Measurements from ENCODE around the gene CHN2.

CHN2 gene

DNA sequence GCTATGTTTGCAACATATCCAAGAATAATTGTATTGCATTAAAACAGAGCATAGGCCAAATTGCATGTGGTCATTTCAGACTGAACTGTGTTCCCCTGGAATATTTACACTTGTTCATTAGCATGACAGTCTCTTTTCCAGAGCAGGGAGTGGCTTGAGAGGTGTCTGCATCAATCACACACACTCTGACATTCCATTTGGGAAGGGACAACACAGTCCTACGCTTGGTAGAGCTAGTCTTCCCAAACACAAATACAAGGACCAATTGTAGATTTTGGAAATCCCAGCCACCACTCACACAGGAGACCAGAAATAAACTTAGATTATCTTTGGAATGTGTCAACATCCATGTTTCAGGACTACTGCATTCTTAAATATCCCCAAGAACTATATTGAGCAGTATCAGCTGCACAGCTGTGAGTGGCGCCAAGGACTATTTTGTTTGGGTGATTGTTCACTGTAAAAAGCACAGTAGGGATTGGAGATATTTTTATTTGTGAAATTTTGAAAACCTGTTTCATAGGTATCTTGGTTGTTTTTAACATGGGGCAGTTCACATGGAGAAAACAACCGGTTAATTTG lies 275.5 kb downstream of the CHN2 start:
- DNase-seq (ENCODE audit: low read depth in 2 of 2) = no peak

DNA sequence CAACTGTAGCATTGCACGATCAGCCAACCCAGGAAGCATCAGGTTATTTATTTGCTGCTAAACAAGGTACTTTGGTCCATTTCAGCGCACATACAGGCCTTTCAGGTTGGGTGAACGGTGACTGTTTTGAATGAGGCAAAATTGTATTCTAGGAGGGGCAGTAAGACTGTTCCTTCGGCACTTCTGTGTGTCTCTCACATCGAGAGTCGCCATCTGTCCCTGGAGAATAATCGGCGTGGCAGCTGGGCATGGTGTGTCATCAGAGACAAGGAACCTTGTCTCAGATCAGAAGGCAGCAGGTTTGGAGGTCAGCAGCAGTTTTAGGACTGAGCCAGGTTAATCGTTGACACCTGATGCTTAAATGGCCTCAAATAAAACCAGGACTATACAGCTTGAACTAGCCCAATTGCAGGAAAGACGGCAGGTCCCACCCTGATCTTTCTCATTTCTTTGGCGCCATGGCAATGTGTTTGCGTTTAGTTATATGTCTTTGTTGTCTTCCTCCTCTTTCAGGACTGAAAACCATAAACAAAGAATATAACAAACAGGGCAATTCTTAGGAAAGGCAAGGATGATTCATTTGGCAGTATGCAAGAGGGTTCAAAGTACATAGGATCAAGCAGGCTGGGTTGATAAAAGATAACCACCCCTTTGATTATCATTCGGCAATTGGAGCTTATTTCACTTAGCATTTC lies 277.0 kb downstream of the CHN2 start:
- DNase-seq (ENCODE audit: low read depth in 2 of 2) = no peak

DNA sequence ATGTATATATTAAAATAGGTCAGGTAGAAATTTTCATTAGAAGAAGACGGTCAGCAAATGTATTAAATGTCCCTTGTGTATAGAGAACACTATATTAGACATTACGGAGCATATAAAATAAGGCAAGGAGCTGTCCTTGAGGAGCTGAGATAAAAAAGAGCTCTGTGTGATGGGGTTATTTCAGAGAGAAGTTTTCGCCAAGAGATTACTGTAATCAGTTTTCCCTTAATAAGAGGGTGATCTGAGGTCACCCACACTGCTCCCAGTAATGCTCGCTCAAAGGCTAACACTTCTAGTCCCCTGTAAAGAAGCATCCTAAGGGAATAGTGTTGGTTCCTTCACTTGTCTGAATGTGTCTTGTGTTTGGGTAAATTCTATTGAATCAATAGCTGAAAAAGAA lies 282.3 kb downstream of the CHN2 start:
- no peak for DNase-seq (ENCODE audit: low read depth in 2 of 2)

DNA sequence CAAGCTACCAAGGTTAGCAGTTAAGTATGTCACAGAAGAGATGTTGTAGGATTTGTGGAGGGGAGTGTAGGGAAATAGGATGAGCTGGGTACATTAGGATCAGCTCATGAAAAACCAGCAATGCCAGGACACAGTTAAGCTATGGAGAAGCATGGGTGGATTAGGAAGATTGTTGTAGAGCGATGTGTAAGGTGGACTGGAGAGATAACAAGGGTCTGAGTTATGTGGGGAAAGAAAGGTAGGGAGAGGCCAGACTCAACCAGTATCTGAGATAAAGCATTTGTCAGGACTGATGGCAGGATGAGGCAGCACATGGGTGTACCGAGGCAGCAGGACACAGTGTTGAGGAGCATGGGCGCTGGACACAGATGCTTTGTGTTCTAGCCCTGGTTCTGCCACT lies 283.7 kb downstream of the CHN2 start:
- no peak for DNase-seq (ENCODE audit: low read depth in 2 of 2)

DNA sequence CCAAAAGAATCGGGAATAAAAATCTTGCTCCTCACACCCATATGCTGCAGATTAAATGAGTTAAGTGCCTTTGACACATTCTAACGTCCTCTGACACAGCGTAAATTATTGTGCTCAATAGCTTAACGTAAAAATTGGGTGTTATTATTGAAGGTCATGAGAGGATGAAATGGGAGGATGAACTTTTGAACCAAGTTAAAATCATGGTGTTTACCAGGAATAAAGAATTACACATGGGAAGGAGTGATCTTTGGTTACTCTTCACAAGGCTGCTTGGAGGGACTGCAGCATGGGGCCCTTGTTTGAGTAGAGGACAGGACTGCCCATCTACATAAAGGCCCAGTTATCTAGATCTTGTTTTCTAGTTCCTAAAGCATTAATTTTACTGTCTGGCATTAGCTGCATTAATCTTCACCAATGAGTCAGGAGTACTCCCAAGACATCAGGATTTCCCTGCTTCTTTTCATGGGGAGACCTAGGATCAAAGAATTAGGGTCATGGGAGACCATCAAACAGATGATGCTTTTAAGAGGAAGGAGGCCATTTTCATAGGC lies 284.2 kb downstream of the CHN2 start:
- DNase-seq (ENCODE audit: low read depth in 2 of 2) = no peak

DNA sequence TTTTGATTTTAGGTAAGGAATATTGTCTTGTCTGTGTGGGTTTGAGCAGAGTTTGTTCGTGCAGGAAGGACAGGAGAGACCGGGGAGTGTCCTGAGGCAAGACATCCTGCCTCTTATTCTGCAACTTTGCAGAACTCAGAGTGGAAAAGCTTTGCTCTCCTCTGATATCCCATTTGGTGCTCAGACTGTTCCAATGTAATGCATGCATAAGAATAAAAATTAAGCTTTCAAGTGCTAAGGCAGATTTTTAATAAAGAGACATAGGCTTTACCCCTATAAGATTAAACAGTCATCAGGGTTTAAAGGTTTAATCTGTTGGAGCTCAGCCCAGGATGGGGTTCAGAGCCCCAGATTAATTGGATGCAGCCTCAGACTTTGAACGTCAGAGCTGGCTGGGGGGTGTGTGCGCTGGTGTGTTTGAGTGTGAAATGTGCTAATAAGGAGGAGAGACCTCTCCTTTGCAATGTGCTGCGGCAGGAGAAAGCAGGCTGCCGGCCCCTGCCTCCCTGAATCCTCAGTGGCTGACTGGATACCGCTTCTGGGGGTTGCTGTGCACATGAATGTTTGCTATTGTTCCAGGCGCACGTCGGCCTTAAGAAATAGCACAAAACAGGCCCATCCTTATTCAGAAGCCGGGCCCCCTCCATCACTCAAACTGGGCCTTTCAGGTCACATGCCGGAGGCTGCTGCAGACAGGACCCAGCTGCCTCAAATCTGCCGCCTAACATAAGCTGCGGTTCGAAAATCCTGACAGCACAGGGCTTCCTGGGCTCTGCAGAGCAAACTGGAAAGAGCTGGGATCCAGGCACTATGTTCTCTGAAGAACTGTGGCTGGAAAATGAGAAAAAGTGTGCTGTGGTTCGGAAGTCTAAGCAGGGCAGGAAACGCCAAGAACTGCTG lies 285.0 kb downstream of the CHN2 start:
- no peak for DNase-seq (ENCODE audit: low read depth in 2 of 2)

DNA sequence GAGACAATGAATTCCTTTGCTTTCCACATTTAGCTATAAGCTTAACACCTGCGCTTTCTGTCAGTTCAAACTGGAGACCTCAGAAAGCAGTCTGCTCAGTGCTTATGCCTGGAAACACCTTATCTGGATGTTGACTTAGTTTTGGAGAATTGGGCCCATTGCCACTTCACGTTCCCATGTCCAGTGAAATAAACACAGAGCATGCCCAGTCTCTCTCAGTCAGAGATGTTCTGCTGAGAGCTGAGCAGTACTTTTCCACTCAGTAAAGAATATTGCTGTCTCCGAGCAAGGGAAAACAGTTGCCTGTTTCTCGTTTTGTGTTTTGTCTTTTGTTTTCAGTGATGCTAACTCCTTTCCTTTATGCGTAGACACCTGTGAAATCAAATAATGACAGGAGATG lies 285.9 kb downstream of the CHN2 start:
- DNase-seq (ENCODE audit: low read depth in 2 of 2) = no peak

DNA sequence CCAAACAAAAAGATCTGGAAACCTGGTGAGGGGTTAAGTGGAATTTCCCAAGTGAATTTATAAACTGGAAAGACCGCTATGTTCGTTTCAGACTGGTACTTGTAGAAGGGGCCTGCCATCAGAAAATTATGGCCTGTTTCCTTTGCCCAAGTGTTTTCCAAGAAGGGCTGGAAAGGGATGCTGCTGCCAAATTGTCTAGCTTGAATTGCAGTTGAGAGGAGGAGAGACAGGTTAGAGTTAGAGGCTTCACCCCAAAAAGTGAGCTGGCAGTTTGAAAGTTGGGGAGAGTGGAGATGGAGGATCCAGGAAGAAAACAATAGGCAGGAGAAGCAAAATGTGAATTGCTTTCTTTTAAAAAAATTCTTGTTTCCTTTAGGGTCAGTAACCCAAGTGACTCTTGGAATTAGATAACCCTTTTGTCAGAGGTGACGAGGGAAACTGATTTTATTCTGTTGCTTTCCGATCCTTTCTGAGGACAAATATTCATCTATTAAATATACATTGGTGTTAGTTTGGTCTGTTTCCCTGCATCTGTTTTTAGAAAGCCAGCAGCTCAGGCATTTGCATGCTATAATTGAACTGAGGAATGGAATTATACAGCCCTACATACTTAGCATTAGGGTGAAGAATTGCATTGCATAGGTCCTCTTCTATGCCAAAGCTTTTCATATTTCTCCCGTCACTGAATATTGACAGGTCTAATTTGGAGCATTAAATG lies 286.5 kb downstream of the CHN2 start:
- no peak for DNase-seq (ENCODE audit: low read depth in 2 of 2)

DNA sequence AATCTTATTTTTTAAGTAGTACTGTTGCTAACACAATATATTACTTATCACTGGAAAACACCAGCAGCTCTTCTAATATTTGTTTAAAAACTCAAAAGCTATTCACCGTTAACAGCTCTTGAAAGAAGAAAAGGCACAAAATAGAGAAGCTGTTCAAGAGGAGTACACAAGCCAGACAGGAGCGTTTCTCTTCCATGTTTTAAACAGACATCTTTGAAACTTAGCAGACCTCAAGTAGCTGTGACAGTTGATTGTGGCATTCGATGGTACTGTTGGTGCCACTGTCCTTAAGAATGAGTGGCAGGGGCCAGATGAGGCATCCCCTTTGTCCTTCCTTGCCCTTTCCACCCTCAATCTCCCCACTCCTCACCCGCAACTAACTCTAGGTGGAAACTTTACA lies 287.5 kb downstream of the CHN2 start:
- no peak for DNase-seq (ENCODE audit: low read depth in 2 of 2)

DNA sequence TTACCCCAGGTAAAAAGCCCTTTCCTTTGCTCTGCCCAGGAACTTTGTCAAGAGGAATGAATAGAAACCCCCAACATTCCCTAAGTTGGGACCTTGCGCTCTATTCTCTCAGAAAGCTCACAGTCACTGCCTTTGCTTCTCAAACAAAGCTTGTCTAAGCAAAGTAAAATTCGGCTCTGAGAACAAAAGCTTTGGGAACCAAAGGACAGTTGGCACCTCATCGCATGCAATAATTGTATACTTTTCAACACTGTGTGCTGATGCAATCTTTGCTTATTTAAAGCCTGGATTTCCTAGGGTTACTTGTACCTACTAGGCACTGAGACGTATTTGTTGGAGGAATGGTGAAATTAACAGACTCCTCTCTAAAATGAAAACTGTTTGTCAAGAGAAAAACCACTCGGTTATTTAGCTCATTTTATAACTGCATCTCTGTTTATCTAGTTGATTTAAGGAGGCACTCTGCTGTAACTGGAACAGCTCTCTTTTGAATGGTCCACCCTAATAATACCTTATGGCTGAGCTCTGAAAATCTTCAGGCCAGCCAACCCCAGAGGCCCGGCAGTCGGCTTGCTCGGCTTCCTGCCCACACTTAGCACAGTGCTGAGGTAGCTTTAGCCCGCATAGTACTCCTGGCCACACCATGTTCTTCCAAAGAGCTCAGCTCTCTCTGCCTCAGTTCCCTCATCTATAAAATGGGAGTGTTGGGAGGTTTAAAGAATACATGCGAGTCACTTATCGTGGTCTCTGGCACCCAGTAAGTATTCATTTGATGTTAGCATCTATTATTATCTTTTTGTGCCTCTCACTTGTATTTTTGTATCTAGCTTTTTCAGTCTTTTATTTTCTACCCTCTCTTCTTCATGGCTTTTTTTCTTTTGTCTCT lies 288.9 kb downstream of the CHN2 start:
- no peak for DNase-seq (ENCODE audit: low read depth in 2 of 2)

DNA sequence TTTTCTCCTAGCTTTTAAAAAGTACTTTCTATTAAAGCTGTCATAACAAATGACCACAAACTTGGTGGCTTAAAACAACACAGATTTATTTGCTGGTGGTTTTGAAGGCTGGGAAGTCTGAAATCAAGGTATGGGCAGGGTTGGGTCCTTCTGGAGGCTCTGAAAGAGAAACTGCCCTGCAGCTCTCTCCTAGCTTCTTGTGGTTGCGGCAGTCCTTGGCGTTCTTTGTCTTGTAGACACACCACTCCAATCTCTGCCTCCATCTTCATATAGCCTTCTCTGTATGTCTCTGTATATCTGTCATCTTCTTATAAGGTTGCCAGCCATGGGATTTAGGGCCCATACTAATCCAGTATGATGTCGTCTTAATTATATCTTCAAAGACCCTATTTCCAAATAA lies 289.7 kb downstream of the CHN2 start:
- DNase-seq (ENCODE audit: low read depth in 2 of 2) = no peak

DNA sequence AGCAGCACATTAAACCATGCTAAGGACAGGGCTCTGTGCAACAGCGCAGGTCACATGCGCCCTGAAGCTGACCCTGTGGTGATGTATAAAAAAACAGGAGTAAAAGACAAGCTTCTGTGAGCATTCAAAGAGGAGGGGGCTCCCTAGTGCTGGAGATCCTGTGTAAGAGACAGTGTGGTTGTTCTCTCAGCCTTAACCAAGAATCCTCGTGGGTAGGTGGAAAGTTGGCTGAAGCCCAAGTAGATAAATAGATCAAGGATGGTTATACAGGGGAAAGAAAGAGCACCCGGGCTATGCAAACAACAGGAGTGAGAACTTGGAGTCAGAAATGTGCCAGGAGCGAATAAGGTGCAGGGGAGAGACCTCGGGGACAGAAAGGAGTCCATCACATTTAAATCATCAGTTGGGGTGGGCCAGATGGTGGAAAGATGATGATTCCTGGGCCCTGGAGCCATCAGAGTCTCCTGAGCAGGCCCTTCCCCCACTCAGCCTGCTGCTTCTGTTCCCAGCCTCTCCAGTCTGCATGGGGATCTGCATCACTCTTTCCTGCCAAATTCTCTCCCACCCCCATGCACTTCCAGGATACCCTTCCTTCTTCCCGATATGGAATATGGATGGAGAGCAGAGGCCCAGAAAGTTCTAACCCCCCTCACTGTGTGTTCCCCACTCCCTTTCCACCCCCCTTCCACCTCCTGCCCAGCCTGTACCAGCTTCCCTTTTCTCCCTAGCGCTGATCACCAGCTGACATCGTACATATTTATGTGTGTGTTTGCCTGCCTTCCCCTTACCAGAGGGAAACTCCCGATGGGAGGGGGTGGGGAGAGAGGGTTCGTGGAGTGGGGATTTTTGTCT lies 291.0 kb downstream of the CHN2 start:
- no peak for DNase-seq (ENCODE audit: low read depth in 2 of 2)

GRCh38 chr7:29486191-29486700 lies 291.7 kb downstream of the CHN2 start:
- DNase-seq (ENCODE audit: low read depth in 2 of 2) = no peak

DNA sequence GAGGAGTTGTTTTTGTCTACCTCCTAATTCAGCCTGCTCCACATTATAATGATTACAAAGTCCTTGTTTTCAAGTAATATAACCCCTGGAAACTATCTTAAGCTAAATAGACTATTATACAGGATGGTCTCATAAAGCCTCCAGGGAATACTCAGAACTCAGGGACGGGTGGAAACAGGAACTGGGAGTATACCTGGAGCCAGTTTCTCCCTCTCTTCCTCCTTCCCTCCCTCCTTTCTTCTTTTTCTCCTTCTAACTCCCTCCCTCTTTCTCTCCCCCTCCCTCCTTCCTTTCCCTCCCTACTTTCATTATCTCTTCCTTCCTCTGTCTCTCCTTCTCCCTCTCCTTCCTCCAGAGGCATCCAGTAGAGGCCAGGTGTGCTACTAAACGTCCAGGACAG lies 292.8 kb downstream of the CHN2 start:
- no peak for DNase-seq (ENCODE audit: low read depth in 2 of 2)

DNA sequence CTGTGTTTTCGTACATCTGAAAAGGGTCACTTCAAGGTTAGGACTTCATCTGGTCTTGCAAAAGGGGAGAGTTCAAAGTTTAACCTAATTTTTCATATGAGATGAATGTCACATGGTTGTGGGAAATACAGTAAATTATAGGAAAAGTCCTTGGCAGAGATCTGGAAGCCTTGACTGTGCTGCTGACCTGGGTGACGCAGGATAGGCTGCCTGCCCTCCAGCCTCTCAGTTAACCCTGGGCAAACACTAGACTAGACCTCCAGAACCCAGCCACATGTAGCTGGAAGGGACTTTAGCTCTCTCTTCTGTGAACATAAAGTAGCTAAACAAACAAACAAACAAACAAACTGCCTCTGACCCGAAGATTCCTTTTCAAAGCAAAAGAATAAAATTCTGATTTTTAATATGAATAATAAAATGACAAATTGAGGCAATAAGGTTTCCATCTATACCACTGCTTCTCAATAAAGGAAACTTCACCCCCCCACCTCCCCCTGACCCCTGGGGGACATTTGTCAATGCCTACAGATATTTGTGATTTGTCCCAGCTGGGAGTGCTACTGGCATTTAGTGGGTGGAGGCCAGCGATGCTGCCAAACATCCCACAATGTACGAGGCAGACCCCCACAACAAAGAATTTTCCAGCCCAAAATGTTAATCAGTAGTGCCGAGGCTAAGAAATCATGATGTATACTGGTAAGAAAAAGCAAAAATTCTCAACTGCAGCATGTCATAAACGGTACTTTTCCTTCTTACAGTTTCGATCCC lies 293.8 kb downstream of the CHN2 start:
- no peak for DNase-seq (ENCODE audit: low read depth in 2 of 2)

DNA sequence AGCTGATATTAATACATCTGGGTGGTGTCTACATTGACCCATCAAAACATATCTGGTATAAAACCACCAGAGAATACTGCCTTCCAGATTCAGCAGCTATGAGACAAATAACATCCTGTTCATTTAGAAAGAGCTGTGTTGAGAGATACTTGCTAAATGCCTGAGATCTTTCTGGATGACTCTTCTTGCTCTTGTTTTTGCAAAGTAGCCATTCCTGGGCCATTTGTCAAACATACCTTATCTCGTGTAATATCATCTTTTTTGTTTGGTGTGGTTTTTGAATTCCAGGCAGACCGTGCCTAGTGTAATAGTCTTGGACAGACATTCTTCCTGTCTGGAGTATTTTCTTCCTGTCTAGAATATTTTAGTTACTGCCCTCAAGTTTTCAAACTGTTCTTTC lies 294.4 kb downstream of the CHN2 start:
- DNase-seq (ENCODE audit: low read depth in 2 of 2) = no peak

DNA sequence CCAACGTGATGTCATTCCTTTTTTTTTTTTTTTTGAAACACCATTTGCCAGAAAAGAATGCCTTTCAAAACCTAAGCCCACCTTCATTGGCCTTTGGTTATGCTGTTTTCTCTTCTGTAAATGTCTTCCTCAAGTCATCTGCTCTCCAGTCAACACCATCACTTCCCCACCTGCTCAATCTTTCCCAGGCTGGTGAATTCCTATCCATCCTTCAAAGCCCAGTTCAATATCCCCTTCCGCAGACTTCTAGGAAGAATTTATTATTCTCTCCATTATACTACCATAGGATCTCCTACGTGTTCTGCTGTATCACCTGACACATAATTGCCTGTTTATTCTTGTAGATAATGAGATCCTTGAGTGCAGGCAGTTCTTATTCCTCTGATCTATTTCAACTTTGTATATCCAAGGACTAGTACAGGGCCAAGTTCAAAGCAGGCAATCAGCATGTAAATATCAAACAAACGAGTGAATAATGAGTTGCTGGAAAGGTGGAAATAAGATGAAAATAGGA lies 295.6 kb downstream of the CHN2 start:
- DNase-seq (ENCODE audit: low read depth in 2 of 2) = no peak

DNA sequence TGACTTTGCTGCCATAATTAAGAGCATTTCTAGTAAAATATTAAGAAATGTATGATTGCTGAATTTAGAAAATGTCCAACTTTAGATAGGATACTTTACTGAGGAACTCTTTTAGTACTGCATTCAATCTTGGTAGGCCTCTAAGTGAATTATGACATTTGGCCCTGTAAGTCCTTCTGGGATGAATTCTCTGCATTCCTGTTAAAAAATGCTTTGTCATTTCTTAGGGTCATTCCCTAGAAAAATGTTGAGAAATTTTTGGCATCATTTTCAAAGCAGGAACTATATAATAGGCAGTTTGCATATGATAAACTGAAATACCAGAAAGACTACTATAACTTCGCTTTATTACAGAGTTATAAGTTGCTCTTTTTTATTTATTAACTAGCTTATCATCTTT lies 299.8 kb downstream of the CHN2 start:
- no peak for DNase-seq (ENCODE audit: low read depth in 2 of 2)

DNA sequence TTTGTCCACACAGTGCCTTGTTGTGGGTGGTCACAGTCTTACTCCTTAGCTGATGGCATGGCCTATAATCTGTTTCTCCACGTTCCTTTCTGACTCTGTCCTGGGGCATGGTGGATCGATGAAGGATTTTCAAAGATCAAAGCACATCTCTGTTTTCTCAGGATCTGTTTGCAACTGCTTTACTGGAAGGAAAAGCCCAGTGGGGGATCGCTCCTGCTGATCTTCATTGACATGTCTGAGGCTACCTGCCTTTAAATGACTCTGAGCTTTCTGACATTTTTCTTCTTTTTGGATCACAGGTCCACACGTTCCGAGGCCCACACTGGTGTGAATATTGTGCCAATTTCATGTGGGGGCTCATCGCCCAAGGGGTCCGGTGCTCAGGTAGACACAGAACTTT lies 301.1 kb downstream of the CHN2 start:
- DNase-seq (ENCODE audit: low read depth in 2 of 2) = no peak

All from stimulated activated CD4-positive, alpha-beta T cell treated with anti-CD3 and anti-CD28 coated beads, Interleukin-15, amount 100 ng/mL, for 48 hours (primary cell).